HG03196 (cell line): Measurements from ENCODE around the gene NUB1.

Source experiments
- ATAC-seq: cut with Tn5 transposase; IDR thresholded peaks from one replicate; pipeline ENCODE4 v1.9.1; 2021; ENCODE audit not compliant: unreplicated experiment

NUB1 gene

GRCh38 chr7:151342102-151342646 is 562 bp downstream of the NUB1 start:
- peak; percentile 56 for ATAC-seq

GRCh38 chr7:151342811-151343210 is 1.2 kb downstream of the NUB1 start:
- ATAC-seq, result no peak

DNA sequence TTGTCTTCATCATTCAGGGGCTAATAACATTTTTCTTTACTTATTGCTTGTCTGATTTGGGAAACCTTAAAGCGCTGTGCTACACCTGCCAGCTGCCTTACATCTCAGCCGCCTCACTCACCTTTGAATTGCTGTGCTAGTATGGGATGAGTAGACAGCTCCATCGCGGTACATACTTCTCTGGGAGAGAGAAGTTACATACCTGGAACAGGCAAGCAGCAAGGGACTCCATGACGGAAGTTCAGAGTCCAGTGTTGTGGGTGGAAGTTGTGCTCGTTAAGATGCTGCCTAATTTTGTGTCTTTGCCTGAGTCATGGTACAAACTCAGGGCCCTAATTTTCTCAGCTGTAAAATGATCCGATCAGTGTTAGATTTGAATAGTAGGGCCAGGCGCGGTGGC is 1.9 kb downstream of the NUB1 start:
- no peak for ATAC-seq

- no peak for ATAC-seq
Observed at GRCh38 chr7:151345576-151346469, 4.2 kb downstream of the NUB1 start.

GRCh38 chr7:151346470-151346769 is 4.8 kb downstream of the NUB1 start:
- ATAC-seq, result no peak

DNA sequence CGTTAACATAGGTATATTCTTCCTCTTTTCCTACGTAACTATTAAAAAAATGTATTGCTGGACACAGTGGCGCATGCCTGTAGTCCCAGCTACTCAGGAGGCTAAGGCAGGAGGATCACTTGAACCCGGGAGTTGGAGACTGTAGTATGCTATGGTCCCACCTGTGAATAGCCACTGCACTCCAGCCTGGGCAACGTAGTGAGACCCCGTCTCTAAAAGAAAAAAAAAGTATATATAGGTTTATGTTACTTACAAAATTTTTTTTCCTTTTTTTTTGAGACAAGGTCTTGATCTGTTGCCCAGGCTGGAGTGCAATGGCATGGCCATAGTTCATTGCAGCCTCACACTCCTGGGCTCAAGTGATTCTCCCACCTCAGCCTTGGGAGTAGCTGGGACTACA is 5.6 kb downstream of the NUB1 start:
- ATAC-seq, result no peak

DNA sequence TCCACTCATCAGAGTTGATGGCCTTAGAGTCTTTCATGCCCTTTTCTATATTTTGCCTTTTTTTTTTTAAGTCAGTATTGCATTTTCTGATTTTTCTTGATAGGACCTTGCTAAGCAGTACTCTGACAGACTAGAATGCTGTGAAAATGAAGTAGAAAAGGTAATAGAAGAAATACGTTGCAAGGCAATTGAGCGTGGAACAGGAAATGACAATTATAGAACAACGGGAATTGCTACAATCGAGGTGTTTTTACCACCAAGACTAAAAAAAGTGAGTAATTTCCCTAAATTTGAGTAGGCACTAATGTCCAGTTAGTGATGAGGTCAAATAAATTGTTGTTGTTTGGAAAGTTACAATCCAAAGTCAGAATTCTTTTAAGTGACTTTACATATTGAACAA is 7.4 kb downstream of the NUB1 start:
- ATAC-seq, result no peak

GRCh38 chr7:151349507-151349853 is 7.9 kb downstream of the NUB1 start:
- ATAC-seq, result peak; percentile 49

GRCh38 chr7:151351027-151351426 is 9.4 kb downstream of the NUB1 start:
- no peak for ATAC-seq

DNA sequence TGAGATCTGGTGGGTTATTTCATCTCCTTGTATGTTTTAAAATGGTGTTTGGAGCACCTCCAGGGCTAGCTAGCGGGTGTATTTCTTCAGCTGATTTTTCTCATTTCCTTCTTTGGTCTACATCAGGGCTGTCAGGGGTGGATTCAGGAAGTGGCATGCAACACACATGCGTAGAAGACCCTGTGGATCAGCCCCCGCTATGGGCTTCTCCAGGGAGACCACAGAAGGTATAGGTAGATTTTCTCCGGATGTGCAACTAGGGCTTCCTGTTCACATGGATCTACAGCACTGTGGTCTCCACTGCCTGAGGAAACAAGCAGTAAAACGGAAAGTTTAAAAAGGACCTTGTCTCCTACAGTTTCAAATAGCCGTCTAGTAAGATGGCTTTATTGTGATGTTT is 10.4 kb downstream of the NUB1 start:
- peak; percentile 33 for ATAC-seq

DNA sequence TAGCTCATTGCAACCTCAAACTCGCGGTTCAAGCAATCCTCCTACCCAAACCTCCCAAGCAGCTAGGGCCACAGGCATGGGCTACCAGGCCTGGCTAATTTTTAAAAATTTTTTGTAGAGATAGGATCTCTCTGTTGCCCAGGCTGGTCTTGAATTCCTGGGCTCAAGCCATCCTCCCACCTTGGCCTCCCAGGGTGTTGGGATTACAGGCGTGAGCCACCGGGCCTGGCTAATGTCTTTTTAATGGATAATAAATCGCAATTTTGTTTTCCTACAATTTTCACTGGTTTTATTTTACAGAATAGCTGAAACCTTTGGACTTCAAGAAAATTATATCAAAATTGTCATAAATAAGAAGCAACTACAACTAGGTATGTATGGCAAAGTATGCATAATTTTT is 10.9 kb downstream of the NUB1 start:
- ATAC-seq, result no peak

DNA sequence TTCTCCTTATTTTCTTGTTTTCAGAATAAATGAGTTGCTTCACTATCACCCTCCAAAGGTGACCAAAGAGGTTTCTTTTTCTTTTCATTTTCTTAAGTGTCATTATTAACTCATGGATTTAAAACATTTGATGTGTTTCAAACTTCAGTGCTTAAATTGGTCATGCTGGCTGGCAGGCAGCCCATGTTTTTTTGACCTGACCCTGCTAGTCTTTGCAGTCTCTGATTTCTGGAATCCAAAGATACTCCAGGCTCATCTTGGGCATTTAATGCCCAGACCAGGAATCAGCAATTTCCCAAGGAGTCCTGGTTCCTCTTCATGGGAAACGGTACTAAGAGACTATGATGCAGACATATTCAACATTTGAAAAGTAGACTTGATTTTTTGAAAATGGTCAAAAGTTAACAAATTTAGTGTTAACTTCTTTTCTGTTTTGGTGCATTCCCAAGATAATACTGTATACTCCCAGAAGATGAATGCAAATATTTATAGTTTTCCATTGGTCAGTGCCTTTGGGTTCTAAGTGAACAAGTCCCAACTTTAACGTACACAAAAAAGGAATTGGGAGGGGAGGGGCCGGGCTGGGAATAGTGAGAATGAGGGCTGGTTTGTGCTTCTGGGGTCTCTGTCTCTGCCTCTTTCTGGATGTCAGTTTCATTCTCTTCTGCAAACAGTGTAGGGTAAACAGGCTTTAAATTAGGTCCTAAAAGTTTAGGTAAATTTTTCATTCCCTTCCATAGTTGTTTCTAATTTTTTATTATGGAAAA is 19.8 kb downstream of the NUB1 start:
- no peak for ATAC-seq

- no peak for ATAC-seq
Observed at GRCh38 chr7:151363182-151363581, 21.6 kb downstream of the NUB1 start.

GRCh38 chr7:151366166-151366879 is 24.7 kb downstream of the NUB1 start:
- ATAC-seq, result no peak

DNA sequence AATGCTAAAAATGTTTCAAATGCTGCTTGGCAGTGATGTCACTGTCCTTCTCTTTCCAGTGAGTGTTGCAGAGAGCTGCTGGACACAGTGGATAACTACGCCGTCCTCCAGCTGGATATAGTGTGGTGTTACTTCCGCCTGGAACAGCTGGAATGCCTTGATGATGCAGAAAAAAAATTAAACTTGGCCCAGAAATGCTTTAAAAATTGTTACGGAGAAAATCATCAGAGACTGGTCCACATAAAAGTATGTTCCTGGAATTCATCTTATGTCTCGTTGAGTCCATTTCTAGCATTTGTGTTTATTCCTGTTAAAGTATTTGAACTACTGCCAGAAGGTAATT is 25.2 kb downstream of the NUB1 start:
- ATAC-seq, result no peak

DNA sequence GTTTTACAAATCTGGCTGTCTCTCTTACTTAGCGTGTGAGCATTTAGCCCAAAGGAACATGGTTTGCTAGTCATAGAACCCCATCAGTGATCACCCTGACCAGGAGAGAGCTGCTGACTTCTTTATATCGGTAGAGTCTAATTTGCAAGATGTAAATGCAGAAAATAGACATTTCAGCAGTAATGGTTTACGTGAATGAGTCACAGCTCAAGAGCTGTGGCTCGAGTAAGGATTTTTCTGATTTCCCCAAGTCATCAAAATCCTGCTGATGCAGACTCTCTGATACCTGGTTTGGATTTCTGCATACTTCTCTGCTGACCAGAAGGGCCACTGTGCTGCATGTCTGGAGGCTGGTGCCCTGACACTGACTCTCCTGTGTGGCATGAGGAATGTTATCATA is 25.7 kb downstream of the NUB1 start:
- no peak for ATAC-seq

DNA sequence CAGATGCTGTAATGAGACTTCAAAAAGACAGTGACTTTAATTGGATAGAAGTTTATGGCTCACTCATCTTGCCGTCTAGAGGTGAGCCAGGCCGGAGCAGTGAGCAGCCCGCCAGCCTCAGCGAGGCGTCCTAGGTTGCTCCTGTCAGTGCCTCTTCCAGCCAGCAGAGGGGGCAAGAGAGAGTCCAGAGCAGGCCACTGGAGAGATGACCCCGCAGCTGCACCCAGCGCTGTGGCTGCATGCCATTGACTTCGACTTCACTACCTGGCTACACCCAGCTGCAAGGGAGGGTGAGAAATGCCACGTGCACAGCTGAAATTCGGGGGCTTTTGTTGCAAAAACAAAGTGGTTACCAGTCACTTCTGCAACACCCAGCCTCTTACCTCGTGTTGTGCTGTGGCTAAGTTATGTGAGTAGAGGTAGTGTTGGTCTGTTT is 26.5 kb downstream of the NUB1 start:
- peak; percentile 98 for ATAC-seq

DNA sequence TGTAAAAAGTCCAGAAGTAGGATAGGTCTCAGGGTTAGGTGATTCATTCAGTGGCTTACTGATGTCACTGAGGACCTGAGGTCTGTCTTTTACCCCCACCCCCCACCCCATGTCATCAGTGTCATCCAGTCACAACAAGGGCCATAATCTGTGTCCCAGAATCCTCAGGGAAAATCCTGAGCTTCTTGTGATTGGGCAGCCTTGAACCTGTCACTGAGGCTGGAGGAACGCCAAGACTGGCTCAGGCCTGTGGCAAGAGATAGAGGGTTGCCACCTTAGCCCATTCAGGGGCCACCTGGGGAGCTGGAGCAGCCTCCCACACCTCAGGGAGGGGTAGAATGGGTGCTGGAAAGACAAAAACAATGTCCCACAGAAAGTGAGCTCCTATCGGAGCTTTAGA is 29.7 kb downstream of the NUB1 start:
- no peak for ATAC-seq

DNA sequence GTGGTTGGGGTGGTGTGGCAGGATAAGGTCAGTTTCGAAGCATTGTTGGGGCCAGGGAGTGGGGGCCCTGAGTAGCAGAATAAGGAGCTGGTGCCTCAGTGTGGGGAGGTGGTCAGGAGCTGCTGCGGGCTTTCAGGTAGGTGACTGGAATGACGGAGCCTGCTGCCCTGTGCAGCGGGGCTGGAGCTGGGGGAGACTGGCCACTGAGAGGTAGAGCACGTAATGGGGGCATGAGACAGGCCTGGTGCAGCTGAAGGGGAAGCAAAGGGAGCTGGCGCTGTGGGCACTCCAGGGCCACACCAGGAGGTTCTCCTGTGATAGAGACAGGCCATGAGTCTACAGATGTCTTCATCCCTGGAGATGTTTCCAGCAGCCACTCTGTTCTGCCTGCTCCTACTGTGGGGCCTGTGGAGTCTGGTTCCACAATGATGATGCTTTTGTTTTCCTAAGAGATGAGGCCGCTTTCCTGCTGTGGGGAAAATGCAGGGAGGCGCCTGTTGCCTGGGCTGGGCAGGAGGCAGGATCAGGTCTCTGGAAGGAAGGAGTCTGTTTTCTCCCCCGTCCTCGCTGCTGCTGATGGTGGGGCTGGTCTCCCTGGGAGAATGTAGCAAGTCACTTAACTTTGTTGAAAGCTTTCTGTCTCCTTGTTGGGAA is 31.1 kb downstream of the NUB1 start:
- ATAC-seq, result no peak

GRCh38 chr7:151373599-151373998 is 32.0 kb downstream of the NUB1 start:
- no peak for ATAC-seq

GRCh38 chr7:151374139-151374538 is 32.5 kb downstream of the NUB1 start:
- no peak for ATAC-seq
